Cortex of kidney (tissue), 1 donor: ENCODE measurements around the gene DAPK1.
"Not testable (repeated sequence)": the region's sequence is repeated elsewhere in the genome, so short reads cannot be mapped to it uniquely, and the experiment has no call there.

Experiments used
- DNase-seq: peaks from one replicate; lab custom pipeline; 2025; lab: John Stamatoyannopoulos, UW

DAPK1 gene

GRCh38 chr9:87498046-87498810, 561 bp downstream of the DAPK1 start:
- DNase-seq, result peak; percentile 35

DNA sequence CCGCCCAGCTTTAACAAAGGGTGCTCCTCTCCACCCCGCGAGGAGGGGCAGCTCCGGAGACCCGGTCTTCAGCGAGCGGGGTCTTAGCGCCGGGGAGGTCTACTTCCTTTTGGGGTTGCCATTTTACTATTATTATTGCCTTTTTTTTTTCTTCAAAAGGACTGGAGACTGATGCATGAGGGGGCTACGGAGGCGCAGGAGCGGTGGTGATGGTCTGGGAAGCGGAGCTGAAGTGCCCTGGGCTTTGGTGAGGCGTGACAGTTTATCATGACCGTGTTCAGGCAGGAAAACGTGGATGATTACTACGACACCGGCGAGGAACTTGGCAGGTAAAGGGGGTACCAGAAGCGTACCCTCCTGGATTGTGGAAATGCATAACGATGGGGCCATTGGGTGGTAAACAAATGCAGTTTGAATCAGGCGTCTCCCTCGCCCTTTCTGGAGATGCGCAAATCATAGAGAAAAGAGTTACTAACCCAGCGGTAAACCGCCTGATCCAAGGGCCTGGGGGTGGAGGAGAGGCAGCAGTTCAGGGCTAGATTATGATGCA, 1.2 kb downstream of the DAPK1 start:
- DNase-seq, result no peak

DNA sequence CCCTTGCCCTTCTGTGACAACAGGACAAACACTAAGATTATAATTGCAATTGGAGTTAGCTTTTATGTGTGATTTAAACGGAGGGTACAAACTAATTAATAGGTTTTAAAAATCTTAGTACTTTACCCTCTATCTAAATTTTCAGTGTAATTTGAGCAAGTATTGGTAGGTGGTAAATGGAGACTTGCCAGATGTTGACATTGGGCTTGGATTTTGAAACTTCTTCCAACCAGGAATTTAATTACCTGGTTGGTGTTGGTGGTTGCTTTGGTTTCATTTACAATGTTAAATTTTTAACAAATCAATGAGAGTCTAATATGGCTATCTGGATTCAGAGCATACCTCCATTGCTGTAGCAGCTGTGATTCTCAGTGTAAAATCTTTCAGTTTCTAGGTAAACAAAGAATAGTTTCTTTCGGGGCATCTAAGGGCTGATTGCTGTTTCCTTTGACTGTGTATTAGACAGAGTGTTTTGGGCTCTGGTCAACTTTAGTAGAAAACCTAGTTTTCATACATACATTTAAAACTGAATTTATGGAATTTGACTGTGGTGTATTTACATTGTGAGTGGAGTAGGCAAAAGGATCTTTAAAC, 1.9 kb downstream of the DAPK1 start:
- DNase-seq, result no peak

DNA sequence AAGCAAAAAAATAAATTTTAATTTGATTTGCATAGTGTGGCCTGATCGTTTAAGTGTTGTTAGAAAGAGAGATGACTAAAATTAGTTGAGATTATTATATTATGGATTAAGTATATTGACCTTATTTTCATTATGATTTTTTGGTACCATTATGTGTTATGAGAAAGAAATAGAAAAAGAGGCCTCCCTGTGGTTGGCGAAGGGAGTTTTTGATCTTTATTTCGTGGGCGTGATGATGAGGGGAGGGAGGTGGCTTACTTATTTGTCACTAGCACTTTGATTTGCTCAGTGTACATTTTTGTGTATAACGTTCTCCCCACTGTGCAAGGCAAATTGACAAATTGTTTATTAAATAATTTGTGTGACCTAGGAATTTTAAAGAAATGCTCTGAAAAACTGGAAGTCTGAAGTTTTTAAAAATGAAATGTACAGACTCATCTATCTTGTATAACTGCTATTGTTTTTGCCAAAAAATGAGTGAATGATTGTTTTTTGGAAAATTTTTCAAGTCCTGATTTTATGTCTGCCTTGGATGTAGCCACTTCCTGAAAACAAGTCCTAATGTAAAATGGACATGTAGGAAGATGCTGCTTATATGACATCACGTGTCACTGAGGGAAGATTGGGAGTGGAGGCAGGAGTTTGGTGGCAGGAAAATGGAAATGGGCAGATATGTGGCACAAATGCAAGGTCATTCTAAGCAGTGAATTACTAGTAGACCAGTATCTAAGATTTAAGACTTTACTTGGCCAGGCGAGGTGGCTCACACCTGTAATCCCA, 3.0 kb downstream of the DAPK1 start:
- DNase-seq, result no peak

DNA sequence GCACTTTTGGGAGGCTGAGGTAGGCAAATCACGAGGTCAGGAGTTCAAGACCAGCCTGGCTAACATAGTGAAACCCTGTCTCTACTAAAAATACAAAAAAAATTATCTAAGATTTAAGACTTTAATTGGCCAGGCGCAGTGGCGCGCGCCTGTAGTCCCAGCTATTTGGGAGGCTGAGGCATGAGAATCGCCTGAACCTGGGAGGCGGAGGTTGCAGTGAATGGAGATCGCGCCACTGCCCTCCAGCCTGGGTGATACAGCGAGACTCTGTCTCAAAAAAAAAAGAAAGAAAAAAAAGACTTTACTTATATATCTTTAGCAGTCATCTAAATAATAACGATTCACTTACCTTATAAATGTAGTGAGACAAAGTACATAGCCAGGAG, 3.6 kb downstream of the DAPK1 start:
- not testable (repeated sequence) for DNase-seq

DNA sequence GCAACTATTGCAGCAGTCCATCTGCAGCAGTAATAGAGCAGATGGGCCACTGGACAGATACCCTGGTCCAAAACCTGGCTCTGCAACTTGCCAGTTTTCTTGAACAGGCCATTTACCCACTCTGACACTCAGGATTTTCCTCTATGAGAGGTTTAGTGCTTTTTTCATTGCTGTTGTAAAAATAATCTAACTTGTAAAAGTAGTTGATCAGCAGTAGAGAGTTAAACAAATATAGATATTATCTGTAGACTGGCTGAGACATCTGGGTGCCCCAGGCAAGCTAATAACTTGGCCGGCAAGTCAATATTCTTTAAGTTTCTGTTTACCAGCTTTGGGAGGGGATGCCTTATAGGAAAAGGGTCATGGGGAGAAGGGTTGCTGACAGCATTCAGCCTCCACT, 4.1 kb downstream of the DAPK1 start:
- DNase-seq, result no peak

- DNase-seq, result no peak
Observed at GRCh38 chr9:87502391-87503221, 4.9 kb downstream of the DAPK1 start.

DNA sequence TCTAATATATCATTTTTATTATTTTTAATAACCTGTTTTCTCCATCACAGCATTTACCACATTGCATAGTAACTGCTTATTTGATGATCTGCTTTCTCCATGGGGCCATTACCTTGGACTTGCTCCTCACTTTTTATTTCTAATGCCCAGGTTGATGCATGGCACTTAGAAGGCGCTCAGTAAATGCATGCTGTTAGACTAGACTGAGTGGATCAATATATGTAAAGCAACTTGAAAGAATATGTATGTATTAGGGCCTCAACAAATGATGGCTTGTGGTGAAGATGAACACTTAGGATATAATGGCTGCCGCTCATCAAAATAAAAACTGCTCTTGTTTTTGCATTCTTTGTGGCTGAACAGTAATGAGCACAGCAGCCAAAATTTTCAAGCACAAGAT, 5.8 kb downstream of the DAPK1 start:
- DNase-seq, result no peak

DNA sequence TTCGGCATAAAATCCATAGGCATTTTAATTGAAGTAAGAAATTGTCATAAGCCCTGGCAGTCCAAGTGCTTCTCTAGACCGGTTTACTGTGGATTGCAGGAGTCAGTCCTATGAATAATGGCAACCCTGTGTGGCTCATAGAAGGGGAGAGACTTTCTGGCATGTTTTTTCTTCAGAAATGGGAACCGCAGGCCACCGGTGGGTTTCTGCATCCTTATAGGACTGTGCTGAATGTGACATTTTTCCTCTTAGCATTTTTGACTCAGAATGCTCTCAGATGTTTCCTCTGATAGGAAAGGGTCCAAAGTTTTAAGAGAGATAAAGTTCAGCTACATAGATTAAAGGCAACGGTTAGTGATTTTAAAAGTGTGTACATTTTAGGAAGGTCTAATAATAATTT, 6.3 kb downstream of the DAPK1 start:
- no peak for DNase-seq

DNA sequence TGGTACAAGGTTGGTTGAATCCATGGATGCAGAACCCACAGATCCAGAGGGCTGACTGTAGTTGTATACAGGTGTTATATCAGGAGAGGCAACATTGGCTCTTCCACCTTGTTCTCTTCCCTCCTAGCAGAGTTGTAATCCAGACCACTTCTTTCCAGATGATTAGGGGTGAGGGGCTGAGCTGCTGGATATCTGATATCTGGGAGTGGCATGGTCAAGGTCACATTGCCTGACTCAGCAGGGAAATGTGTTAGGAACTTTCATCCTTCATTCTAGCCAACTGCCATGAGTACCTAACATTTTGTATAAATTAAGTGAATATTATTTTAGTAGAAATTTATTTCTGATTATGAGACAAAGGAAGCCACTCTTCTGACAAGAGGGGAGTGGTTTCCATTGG, 7.3 kb downstream of the DAPK1 start:
- no peak for DNase-seq

DNA sequence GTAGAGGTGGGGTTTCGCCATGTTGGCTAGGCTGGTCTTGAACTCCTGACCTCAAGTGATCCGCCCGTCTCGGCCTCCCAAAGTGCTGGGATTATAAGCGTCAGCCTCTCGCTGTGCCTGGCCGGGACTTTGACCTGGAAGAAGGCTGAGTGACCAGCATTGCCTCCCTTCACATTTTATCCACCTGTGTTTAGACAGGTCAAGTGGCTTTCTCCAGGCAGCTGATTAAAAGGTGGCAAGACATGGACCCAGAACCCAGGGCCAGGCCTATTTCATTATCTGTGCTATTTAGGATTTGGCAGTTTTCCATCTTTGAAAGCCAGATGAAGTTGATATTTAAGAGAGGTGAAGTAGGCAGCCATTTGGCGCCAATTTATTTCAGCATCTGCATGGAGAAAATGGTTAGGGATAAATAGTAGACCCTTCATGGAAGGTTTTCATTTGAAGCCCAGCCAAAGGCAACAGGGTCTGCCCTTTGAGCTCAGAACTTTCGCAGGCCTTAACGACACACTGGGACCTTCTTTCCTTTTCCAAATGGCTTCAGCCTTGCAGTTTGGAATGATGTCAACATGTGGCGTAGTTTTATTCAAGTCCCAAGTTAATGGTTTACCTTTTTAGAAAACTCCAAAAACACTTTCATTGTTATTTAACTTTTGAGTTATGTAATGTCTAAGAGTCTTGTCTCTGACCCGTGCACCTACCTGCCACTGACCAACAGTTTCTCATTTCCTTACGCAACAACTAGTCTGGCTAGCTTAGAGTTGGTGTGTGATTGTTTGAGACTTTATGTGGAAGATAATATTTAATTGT, 8.4 kb downstream of the DAPK1 start:
- DNase-seq, result no peak

DNA sequence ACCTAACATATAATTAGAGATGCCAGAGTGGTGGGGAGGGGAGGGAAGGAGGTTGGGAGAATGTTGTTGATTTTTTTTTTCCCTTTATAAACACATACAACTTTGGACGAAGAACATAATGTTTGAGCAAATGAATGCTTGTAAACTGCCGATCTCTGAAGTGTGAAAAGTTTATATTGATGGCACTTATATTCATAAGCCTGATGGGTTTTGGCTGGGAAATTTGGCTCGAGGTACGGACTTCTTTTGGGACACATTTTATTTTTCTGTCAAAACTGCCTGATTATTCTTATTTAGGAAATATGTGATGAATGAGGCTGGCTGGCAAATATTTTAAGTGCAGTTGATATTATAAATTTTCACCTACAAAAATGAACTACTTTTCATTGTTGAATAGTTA, 9.9 kb downstream of the DAPK1 start:
- no peak for DNase-seq

- DNase-seq, result no peak
Observed at GRCh38 chr9:87510252-87510683, 12.6 kb downstream of the DAPK1 start.

- no peak for DNase-seq
Observed at GRCh38 chr9:87512311-87512710, 14.6 kb downstream of the DAPK1 start.

DNA sequence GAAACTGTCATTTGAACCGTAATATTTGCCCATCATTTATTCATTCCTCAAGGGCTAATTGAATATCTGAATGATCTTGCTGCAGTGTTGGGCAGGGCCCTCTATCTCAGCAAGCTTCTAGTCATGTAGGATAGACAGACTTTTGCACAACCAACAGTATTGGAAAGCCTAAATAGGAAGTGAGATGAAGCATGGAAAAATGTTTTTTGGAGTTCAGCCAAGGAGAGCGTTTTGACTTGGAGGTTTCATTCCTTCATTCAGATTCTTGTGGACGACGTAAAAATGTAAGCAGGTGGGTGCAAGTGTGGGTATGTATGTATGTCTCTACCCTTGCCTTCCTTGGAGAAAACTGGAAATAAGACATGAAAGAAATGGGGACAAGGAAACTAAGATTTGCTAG, 15.5 kb downstream of the DAPK1 start:
- no peak for DNase-seq

DNA sequence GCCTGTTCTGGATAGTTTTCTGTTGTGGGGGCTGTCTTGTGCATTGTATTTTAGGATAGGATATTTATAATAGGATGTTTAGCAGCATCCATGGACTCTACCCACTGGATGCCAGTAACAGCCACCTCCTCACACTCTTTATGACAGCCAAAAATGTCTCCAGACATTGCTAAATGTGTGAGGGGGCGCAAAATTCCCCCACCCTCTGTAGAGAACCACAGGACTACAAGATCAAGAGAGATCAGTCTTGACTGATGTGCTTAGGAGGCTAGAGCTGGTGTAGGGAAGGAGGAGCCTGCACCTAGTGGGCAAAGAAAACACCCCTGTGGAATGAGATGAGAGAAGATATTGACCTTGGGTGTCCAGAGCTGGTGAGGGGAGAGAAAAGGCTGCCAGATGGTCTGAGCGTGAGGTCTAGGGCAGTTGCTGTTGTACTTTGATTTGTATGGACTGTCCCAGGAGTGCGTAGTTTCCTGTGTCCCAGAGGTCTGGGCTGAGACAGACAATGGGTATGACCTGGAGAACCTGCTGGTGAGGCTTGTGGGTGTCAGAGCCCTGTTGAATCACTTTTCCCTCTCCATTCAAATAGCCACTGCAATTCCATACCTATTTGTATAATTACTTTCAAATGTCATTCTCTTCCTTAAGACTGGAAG, 16.3 kb downstream of the DAPK1 start:
- DNase-seq, result no peak

DNA sequence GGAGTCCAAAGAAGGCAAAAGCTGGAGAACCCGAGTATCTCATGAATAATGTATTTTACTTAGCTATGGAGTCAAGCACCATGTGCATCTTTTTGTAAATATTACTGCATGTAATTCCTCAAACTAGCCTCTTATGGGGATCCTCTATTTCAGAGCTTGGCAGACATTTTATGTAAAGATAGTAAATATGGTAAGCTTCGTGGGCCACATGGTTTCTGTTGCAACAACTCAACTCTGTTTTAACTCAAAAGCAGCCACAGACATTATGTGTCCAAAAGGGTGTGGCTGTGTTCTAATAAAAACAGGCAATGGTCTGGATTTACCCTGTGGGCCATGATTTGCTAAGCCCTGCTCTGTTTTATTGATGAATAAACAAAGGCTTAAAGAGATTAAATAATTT, 17.3 kb downstream of the DAPK1 start:
- no peak for DNase-seq

- DNase-seq, result no peak
Observed at GRCh38 chr9:87515588-87516221, 18.0 kb downstream of the DAPK1 start.

- no peak for DNase-seq
Observed at GRCh38 chr9:87516222-87516925, 18.7 kb downstream of the DAPK1 start.
